ENCODE measurements around the gene VAT1L.
"Not testable (repeated sequence)": the region's sequence is repeated elsewhere in the genome, so short reads cannot be mapped to it uniquely, and the experiment has no call there.

The VAT1L gene

GRCh38 chr16:77913738-77914253 is 125.4 kb downstream of the VAT1L start:
- DNase-seq (ENCODE audit: low read depth): no peak

GRCh38 chr16:77916111-77916510 is 127.7 kb downstream of the VAT1L start:
- DNase-seq (ENCODE audit: low read depth): no peak

- no peak for DNase-seq (ENCODE audit: low read depth)
Observed at GRCh38 chr16:77917971-77918370, 129.6 kb downstream of the VAT1L start.

- no peak for DNase-seq (ENCODE audit: low read depth)
Observed at GRCh38 chr16:77918809-77919707, 130.7 kb downstream of the VAT1L start.

- no peak for DNase-seq (ENCODE audit: low read depth)
Observed at GRCh38 chr16:77919761-77920415, 131.5 kb downstream of the VAT1L start.

GRCh38 chr16:77920984-77921383 is 132.6 kb downstream of the VAT1L start:
- DNase-seq (ENCODE audit: low read depth): no peak

GRCh38 chr16:77922228-77922754 is 133.9 kb downstream of the VAT1L start:
- no peak for DNase-seq (ENCODE audit: low read depth)

- DNase-seq (ENCODE audit: low read depth): no peak
Observed at GRCh38 chr16:77925531-77925930, 137.2 kb downstream of the VAT1L start.

GRCh38 chr16:77928096-77928495 is 139.7 kb downstream of the VAT1L start:
- no peak for DNase-seq (ENCODE audit: low read depth)

- no peak for DNase-seq (ENCODE audit: low read depth)
Observed at GRCh38 chr16:77929004-77929403, 140.6 kb downstream of the VAT1L start.

- DNase-seq (ENCODE audit: low read depth): no peak
Observed at GRCh38 chr16:77931058-77931457, 142.7 kb downstream of the VAT1L start.

- no peak for DNase-seq (ENCODE audit: low read depth)
Observed at GRCh38 chr16:77937473-77938149, 149.2 kb downstream of the VAT1L start.

GRCh38 chr16:77938913-77939312 is 150.5 kb downstream of the VAT1L start:
- no peak for DNase-seq (ENCODE audit: low read depth)

- no peak for DNase-seq (ENCODE audit: low read depth)
Observed at GRCh38 chr16:77939968-77940367, 151.6 kb downstream of the VAT1L start.

GRCh38 chr16:77943801-77944200 is 155.4 kb downstream of the VAT1L start:
- no peak for DNase-seq (ENCODE audit: low read depth)

- DNase-seq (ENCODE audit: low read depth): no peak
Observed at GRCh38 chr16:77944631-77945030, 156.3 kb downstream of the VAT1L start.

- DNase-seq (ENCODE audit: low read depth): no peak
Observed at GRCh38 chr16:77945126-77945525, 156.8 kb downstream of the VAT1L start.

GRCh38 chr16:77946823-77947222 is 158.5 kb downstream of the VAT1L start:
- no peak for DNase-seq (ENCODE audit: low read depth)

GRCh38 chr16:77947590-77947989 is 159.2 kb downstream of the VAT1L start:
- not testable (repeated sequence) for DNase-seq (ENCODE audit: low read depth)

GRCh38 chr16:77948835-77949234 is 160.5 kb downstream of the VAT1L start:
- no peak for DNase-seq (ENCODE audit: low read depth)

GRCh38 chr16:77949445-77949844 is 161.1 kb downstream of the VAT1L start:
- DNase-seq (ENCODE audit: low read depth): no peak

GRCh38 chr16:77951788-77952187 is 163.4 kb downstream of the VAT1L start:
- DNase-seq (ENCODE audit: low read depth): no peak

All from stimulated activated CD8-positive, alpha-beta memory T cell treated with anti-CD3 and anti-CD28 coated beads, Interleukin-7, amount 100 ng/mL, for 24 hours (primary cell).